GM21528 (cell line): ENCODE results near the gene NDUFS4.
"Not testable (repeated sequence)": the region's sequence is repeated elsewhere in the genome, so short reads cannot be mapped to it uniquely, and the experiment has no call there.

Source experiments
- ATAC-seq: cut with Tn5 transposase; IDR thresholded peaks from one replicate; pipeline ENCODE4 v1.9.1; 2021; ENCODE audit warnings: mild to moderate bottlenecking, moderate library complexity; ENCODE audit not compliant: unreplicated experiment, low FRiP score

Gene NDUFS4

DNA sequence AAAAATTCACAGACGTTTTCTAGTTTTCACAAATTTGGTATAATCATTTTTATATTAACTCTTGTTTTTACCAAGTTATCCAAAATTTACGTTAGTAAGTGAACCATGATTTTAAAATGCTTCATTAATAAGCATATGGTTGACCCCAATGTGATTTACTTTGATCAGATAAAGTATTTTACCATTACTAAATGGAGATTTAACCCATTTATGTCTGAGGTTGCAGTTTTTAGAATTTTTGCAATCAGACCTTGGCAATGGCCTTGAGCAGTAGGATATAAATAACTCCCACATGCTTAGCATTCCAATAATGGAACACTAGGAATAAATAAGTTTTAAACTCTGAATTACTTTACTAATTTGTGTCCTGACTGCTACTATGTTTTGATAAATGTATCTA, 84.6 kb downstream of the NDUFS4 start:
- ATAC-seq, result no peak

- ATAC-seq, result no peak
Observed at GRCh38 chr5:53649352-53649751, 88.9 kb downstream of the NDUFS4 start.

GRCh38 chr5:53660573-53660972, 100.1 kb downstream of the NDUFS4 start:
- not testable (repeated sequence) for ATAC-seq

GRCh38 chr5:53665313-53665712, 104.9 kb downstream of the NDUFS4 start:
- ATAC-seq, result not testable (repeated sequence)

GRCh38 chr5:53667621-53668020, 107.2 kb downstream of the NDUFS4 start:
- ATAC-seq, result no peak

GRCh38 chr5:53671447-53671846, 111.0 kb downstream of the NDUFS4 start:
- ATAC-seq, result no peak

GRCh38 chr5:53674121-53674520, 113.7 kb downstream of the NDUFS4 start:
- no peak for ATAC-seq

DNA sequence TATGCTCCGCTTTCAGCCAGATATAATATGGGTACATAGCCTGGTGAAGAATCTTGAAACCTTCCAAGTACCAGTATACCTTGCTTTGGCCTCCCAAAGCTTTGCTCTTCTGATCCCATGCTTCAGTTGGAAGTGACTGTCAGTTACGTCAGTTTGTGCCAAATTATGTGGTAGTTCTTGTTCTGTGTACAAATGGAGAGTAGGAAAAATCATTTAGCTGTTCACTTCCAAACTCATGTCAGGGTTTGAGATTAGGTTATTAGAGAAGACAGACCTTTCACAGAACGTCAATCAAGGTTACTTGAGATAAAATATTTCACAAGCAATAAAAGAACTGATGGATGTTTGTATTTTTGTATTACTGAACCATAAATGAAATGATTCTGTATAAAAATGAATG, 117.2 kb downstream of the NDUFS4 start:
- no peak for ATAC-seq

GRCh38 chr5:53678981-53679660, 118.7 kb downstream of the NDUFS4 start:
- no peak for ATAC-seq

- ATAC-seq, result no peak
Observed at GRCh38 chr5:53681079-53681478, 120.6 kb downstream of the NDUFS4 start.

DNA sequence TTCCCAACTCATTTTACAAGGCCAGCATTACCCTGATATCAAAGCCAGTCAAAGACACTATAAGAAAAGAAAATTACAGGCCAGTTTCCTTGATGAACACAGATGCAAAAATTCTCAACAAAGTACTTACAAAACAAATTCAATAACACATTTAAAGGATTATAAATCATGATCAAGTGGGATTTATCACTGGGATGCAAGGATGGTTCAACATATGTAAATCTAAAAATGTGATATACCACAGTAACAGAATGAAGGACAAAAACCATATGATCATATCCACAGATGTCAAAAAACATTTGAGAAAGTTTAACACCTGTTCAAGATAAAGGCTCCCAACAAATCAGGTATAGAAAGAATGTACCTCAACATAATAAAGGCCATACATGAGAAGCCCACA, 130.6 kb downstream of the NDUFS4 start:
- ATAC-seq, result no peak

DNA sequence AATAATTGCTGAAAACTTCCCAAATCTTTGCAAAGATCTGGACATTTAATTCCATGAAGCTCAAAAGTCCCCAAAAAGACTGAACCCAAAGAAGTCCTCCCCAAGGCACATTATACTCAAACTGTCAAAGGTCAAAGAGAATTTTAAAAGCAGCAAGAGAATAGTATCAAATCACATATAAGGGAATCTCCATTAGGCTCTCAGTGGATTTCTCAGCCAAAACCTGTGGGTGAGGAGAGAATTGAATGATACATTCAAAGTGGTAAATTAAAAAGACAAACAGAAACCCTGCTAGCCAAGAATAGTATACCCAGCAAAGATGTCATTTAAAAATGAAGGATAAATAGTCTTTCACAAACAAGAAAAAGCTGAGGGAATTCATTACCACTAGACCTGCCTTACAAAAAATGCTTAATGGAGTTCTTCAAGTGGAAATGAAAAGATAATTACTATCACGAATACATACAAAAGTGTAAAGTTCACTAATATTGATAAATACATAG, 134.1 kb downstream of the NDUFS4 start:
- ATAC-seq, result no peak

GRCh38 chr5:53710405-53710804, 150.0 kb downstream of the NDUFS4 start:
- not testable (repeated sequence) for ATAC-seq

GRCh38 chr5:53712327-53712726, 151.9 kb downstream of the NDUFS4 start:
- ATAC-seq, result no peak

GRCh38 chr5:53713978-53714666, 153.7 kb downstream of the NDUFS4 start:
- ATAC-seq, result no peak

- no peak for ATAC-seq
Observed at GRCh38 chr5:53714667-53715010, 154.2 kb downstream of the NDUFS4 start.

GRCh38 chr5:53726121-53726520, 165.7 kb downstream of the NDUFS4 start:
- no peak for ATAC-seq

- ATAC-seq, result no peak
Observed at GRCh38 chr5:53730943-53731342, 170.5 kb downstream of the NDUFS4 start.
